ENCODE measurements around the gene TTC39B.

DNA sequence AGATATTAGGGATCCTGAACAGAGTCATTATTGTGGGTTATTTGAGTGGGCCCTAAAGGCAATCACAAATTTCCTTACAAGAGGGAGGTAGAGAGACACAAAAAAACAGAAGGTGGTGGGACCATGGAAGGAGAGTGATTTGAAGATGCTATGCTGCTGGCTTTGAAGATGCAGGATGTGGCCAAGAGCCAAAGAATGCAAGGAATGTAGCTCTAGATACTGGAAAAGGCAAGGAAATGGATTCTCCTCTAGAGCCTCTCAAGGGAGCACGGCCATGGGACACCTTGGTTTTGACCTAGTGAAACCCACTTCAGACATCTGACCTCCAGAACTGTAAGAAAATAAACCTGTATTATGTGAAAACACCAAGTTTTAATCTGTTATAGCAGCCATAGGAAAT, 53.8 kb downstream of the TTC39B start:
- TF ChIP-seq, protein P1, sequence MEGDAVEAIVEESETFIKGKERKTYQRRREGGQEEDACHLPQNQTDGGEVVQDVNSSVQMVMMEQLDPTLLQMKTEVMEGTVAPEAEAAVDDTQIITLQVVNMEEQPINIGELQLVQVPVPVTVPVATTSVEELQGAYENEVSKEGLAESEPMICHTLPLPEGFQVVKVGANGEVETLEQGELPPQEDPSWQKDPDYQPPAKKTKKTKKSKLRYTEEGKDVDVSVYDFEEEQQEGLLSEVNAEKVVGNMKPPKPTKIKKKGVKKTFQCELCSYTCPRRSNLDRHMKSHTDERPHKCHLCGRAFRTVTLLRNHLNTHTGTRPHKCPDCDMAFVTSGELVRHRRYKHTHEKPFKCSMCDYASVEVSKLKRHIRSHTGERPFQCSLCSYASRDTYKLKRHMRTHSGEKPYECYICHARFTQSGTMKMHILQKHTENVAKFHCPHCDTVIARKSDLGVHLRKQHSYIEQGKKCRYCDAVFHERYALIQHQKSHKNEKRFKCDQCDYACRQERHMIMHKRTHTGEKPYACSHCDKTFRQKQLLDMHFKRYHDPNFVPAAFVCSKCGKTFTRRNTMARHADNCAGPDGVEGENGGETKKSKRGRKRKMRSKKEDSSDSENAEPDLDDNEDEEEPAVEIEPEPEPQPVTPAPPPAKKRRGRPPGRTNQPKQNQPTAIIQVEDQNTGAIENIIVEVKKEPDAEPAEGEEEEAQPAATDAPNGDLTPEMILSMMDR (IDR thresholded peaks at IDR 0.05) = no peak
- TF ChIP-seq POLR2A (IDR thresholded peaks at IDR 0.05) = no peak
